Mesenteric fat pad (tissue), 1 donor: ENCODE measurements around the gene BICRA. TPM values are rescaled to one million over a fixed set of nuclear protein-coding genes. Genes with fewer than 3 reads are reported as not detected.

Experiments
- DNase-seq: peaks from one replicate; pipeline ENCODE4 v3.0.0-alpha.2; 2020; ENCODE audit warnings: low spot score
- total RNA-seq: library from RNA; stranded (reverse); fragmentation: NEBNext Ultra II Directional; extraction: Animal tissue kit (Norgen Biotek cat#: 25700); gene quantifications from one replicate; pipeline ENCODE4 v1.2.1, GENCODE V29; 2021
- donor health status: DM: yes; HTN: yes; CAD: no.

BICRA gene
- total RNA-seq, 1 donor from 2014 or later: 14.5 TPM

GRCh38 chr19:47691782-47692181, 82.8 kb downstream of the BICRA start:
- DNase-seq: no peak

- no peak for DNase-seq
Observed at GRCh38 chr19:47693489-47693888, 84.6 kb downstream of the BICRA start.

GRCh38 chr19:47693903-47694302, 85.0 kb downstream of the BICRA start:
- no peak for DNase-seq

GRCh38 chr19:47694466-47695273, 85.7 kb downstream of the BICRA start:
- DNase-seq: no peak

- DNase-seq: no peak
Observed at GRCh38 chr19:47695533-47696262, 86.8 kb downstream of the BICRA start.

- no peak for DNase-seq
Observed at GRCh38 chr19:47696635-47697034, 87.7 kb downstream of the BICRA start.

- DNase-seq: peak; percentile 93
Observed at GRCh38 chr19:47697863-47698609, 89.1 kb downstream of the BICRA start.

- no peak for DNase-seq
Observed at GRCh38 chr19:47698631-47699359, 89.9 kb downstream of the BICRA start.

GRCh38 chr19:47699360-47699917, 90.5 kb downstream of the BICRA start:
- DNase-seq: no peak

- no peak for DNase-seq
Observed at GRCh38 chr19:47700934-47701716, 92.2 kb downstream of the BICRA start.

GRCh38 chr19:47701717-47702552, 93.0 kb downstream of the BICRA start:
- DNase-seq: no peak

- DNase-seq: no peak
Observed at GRCh38 chr19:47702671-47703070, 93.7 kb downstream of the BICRA start.

- no peak for DNase-seq
Observed at GRCh38 chr19:47703301-47703700, 94.4 kb downstream of the BICRA start.

GRCh38 chr19:47704024-47704423, 95.1 kb downstream of the BICRA start:
- DNase-seq: no peak

- DNase-seq: no peak
Observed at GRCh38 chr19:47704656-47705055, 95.7 kb downstream of the BICRA start.

GRCh38 chr19:47707135-47707925, 98.4 kb downstream of the BICRA start:
- DNase-seq: no peak

GRCh38 chr19:47711652-47712242, 102.8 kb downstream of the BICRA start:
- no peak for DNase-seq
